GM21576 (cell line): ENCODE measurements around the gene FAM180A.
"Not testable (repeated sequence)": the region's sequence is repeated elsewhere in the genome, so short reads cannot be mapped to it uniquely, and the experiment has no call there.

Experiments
- ATAC-seq: cut with Tn5 transposase; IDR thresholded peaks from one replicate; pipeline ENCODE4 v1.9.1; 2021; ENCODE audit warnings: mild to moderate bottlenecking, moderate library complexity; ENCODE audit not compliant: unreplicated experiment

The FAM180A gene

DNA sequence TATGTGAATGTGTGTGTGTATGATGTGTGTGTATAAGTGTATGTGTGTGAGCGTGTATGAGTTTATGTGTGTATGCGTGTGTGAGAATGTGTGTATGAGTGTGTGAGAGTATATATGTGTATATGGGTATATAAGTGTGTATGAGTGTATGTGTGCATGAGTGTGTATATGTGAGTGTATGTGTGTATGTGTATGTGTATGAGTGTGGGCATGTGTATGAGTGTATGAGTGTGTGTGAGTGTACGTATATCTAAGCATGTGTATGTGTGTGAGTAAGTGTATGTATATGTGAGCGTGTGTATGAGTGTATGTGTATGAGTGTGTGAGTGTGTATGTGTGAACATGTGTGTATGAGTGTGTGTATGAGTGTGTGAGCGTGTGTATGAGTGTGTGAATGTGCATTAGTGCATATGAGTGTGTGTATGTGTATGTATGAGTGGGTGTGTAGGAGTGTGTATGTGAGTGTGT is 33.5 kb downstream of the FAM180A start:
- ATAC-seq = no peak

DNA sequence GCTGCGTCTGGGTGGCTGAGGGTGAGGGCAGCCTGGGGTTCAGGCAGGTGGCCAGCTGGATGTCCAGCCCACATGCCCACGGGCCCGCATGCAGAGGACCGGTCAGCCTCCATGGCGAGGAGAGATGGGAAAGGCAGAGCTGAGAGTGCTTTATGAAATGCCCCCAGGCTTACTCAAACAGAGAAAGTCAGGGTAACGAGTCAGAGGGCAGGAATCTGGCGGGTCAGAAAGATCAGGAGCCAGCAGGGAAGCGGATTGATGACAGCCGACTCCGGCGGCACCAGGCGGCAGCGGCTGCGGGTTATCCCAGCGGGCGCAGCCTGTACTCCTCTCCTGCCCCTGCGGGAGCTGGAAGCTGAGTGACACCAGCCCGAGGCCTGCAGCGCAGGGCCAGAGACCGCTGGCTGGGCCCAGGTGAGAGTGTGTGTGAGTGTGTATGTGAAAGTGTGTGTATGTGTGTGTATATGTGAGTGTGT is 34.0 kb downstream of the FAM180A start:
- ATAC-seq = no peak

DNA sequence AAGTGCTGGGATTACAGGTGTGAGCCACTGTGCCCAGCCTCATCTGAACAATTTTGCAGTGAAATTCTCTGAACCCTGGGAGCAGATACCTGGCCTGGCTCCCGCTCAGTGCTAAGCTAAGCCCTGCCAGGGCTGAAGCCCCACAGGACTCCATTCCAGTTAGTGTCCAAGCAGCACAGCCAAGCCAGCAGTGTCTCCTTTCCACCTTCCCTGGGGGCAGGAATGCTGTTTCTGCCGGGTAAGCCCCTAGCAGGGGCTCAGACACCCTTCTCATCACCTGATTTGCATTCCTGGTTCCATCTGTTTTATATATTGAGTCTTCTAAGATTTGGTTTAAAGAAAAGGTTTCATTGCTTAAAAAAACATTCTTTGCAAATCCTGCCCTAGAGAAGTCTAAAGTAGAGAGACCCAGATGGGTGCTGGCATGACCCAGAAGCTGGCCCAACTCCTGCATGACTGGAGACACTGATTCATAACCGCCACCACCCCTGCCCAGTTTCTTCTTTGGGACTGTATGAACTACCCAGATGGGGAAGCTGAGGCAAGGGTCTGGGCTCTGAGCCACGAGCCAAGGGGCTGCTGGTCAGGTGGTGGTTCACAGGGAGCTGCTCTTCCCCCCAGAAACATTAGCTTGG is 34.7 kb downstream of the FAM180A start:
- ATAC-seq = no peak

DNA sequence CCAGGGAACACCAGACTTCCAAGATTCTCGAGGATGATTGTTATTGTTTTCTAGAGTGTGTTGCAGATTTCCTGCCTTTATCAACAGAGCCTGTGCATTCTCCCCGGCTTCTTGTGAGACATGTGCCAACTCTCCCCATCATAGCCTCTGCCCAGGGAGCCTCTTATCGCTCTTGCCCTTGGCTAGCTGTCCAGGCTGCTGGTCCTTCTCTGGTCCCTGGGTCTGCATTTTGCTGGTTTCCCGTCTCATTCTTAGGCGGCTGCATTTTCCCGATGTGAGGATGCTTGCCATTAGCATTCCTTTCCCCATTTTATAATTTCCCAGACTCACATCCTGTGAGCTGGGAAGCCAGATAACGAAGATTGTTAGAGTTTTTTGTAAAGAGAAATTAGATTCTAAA is 35.8 kb downstream of the FAM180A start:
- ATAC-seq = no peak

DNA sequence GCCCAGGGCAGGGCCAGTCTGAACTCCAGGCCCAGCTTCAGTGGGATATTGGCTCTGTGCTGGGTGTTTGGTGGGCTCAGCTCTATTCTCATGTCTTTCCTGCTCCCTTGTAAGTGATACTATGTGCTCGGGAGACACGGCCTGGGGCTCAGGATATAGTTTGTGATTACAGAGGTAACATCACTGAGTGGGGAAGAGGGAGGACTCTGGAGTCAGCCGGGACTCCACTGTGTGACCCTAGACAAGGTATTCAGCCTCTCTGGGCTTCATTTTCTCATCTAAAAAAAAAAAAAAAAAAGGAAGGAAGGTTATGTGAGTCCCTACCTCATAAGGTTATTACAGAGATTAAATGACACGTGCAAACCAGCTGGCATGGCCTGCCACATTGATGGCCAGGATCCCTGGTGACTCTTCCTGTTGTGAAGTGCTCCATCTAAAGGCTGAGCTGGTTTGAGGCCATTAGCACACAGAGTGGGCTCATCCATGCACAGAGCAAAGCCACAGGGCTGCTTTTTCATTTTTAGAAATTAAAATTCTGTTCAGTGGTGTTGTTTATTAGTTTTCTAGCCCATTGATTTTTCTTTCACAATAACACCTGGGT is 36.3 kb downstream of the FAM180A start:
- ATAC-seq = no peak

DNA sequence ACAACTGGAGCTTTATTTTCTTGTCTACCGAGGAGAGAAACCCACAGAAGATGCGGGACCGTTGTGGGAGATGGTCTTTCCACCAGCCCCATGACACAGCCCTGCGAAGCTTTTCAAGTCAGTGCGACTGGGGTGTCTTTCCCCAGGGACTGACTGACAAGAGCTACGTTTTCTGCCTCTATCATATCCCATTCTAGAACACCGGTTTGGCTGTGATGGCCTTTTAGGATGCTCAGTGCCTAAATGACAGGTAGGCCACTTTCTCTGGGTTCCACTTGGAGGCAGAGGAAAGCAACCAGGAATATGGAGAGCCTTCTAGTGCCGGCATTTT is 37.5 kb downstream of the FAM180A start:
- no peak for ATAC-seq

DNA sequence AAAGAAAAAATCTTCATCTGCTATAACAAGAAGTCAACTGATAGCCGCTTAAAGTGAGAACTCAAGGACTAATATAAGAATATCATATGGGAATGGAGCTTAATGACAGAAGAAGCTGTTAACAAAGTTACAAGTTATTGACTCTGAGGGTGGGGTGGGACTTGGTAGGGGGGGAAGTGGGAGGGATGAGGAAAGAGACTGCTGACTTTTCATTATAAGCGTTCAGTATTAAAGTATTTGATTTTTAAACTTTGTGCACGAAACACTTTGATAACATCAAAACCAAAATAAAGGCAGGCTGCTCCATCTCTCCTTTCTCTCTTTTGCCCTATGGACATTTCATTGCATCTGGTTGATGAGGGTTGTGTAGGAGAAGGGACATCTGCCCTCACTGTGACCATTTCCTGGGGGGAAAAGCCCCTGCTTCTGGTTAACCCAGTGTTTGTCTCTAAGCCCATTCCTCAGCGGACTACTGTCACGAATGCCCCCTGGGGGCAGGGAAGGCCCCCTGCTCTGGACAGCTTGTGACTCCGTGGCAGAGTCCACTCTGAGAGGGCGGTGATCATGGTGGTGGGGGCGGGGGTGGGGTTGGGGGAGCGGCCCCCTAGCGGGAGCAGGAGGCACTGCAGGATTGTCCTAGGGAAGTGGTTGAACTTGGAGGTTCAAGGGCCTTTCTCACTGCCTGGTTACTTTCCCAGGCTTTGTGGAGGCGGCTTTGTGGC is 38.0 kb downstream of the FAM180A start:
- no peak for ATAC-seq

DNA sequence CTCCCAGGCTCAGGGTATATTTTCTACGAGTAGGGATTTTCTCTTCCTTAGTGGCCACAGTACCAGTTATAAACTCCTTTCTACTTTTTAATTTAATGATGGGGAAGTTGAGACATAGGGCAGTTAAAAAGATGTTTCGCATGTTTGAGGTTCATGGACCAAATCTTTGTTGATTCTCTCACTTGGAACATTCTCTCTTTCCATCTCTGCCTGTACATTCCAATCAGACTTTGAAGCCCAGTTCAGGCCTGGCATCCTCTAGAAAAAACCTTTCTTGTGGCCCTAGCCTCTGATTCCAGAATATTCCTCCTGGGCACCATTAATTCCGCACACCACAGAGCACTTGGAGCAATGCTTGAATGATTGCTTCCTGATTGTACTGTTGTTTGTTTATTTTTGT is 39.1 kb downstream of the FAM180A start:
- no peak for ATAC-seq

DNA sequence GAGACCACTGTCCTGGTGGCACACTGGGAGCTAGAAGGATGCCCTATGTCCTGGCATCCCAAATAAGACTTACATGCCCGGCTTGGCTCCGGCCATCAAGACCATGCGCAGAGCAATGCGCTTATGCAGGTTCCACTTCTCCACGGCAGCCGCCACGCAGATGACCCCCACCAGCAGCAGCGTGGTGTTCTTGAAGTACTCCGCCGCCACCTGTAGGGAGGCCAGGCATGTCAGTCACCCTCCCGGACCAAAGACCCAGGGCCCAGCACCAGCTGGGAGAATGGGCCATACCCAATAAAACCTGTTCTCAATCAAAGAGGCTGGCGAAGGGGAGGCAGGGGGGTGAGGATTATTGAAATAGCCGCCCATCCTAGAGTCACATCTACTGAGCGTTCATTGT is 40.6 kb downstream of the FAM180A start:
- no peak for ATAC-seq

DNA sequence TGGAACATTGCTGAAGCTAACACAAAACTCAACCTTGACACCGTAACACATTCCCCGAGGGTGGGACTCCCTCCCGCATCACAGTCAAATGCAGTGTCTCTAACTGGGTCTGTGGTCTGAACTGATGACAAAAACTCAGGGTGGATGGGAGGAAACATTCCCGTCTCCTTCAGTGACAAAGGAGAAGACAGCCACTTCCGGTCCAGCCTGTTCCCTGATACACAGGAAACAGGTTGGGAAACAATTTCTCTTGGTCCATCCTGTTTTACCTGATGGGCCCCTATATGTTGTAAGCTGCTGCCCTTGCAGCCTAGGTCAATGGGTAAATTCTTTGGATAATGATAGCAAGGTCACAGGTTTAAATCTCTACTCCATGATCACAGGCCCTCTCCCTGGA is 41.0 kb downstream of the FAM180A start:
- ATAC-seq = no peak

DNA sequence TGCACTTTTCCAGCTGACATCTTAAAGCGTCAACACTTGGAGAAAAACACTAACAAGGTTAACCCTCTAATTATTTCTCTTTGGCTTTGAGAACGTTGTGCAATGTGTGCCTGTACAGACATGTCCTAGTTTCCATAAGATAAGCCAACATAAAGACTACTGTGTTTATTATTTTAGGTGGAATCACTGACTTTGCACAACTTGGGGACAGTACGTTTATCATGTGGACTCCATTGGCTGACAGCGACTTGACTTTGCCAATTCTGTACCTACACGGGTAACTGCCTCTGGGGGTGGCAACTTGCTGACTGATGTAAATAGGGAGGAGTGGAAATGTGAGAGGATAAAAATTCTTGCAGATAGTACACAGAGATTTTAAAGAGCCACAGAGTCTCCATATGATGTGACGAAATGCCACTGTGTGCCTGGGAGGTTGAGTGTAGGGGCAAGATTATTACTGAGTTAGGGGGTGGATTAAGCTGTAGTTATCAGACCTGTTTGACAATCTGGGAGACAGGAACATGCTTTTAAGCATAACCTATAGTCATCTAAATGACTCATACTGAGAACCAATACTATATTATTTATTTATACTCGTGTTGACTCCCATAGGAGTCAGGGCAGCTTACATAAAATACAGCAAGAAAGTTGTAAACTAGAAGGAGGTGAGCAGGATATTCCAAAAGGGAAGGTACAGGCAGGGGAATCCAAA is 41.6 kb downstream of the FAM180A start:
- no peak for ATAC-seq

DNA sequence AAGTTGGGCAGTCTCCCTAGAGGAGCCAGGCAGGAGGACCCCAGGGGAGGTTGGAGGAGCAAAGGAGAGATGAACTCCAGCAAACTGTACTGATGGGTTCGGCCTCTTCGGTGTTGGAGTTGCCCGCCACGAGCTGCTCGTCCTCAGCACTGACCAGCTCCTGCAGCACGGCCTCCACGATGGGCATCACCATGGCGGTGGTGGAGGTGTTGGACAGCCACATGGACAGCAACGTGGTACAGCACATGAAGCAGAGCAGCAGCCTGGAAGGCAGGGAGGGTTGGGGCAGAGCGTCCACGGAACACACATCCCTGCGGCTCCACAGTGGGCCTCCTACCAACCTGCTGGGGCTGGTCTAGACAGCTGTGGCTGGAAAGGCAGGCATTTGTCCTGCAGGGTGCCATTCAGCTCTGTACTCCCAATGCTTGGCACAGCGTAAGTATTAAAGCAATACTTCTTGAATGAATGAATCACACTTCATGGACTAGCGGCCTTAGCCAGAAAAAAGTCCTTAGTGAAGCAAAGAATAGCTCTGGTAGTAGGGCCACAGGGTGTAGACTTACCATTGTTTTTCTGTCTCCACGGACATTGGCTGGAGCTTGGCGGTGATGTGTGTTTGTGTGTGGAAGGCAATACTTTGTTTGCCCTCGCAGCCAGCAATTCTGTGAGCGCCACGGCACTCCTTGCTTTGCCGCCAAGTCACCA is 42.4 kb downstream of the FAM180A start:
- no peak for ATAC-seq

DNA sequence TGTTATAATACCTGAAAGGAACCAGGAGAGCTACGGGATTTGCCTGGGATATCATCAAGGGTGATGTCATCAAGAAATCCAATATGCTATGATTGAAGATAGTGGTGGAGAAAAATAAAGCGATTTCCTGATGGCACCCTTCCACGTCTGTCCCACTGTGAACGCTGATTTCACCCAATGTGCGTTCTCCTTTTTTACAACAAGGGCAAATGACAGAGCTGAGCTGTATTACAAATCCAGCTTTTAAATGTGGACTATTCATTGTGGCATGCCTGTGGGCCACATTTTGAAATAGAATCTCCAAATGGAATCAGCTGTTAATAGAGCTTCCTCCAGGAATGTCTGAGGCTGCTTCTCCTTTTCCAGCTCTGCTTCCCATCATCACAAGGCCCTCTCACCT is 43.9 kb downstream of the FAM180A start:
- ATAC-seq = no peak

DNA sequence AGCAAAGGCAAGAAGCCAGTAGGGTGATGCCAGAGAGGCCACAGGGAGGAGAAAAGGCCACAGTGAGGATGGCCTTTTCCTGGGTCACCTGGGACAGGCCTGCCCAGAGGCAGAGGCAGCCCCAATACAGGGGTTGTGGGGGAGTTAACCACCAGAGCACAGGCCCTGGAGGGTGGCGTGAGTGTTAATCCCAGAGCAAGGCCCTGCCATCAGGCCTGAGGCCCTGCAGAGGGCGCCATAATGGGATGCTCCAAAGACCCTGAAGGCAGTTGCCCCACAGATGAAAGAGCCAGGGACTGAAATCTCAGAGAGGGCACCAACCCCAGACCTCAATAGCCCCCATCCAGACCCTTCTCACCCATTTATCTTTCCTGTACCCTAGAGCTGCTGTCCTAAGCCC is 44.5 kb downstream of the FAM180A start:
- ATAC-seq = no peak

DNA sequence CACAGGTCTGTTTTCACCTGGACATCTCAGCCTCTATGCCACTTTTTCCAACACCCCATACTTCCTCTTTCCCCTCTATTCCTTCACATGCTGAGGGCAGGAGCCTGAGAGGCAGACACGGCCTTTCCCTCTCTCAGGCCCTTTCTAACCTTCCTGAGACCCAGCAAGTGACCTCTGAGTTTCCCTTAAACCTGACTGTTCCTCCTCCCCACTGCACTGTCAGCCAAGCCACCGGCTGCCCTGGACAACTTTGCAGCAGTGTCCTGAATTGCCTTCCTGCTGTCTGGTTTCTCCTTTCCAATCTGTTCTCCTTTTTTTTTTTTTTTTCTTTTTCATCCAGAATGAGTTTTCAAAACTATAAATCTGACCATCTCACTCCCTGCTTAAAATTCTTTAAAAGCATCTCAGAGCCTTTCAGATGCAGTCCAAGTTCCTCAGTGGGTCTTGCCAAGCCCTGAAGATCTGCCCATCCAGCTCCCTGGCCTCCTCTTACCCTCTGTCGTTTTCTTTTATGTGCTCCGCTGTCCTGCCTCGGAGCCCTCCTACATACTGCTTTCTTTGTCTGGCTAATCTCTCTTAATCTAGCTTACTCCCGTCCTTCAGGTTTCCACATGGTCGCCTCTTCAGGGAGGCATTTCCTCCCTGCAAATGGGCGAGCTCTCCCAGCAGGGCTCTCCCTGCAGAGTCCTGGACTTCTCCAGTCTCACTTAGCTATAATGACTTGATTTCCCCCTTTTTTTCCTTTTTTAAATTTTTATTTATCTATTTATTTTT is 51.1 kb downstream of the FAM180A start:
- ATAC-seq = no peak

DNA sequence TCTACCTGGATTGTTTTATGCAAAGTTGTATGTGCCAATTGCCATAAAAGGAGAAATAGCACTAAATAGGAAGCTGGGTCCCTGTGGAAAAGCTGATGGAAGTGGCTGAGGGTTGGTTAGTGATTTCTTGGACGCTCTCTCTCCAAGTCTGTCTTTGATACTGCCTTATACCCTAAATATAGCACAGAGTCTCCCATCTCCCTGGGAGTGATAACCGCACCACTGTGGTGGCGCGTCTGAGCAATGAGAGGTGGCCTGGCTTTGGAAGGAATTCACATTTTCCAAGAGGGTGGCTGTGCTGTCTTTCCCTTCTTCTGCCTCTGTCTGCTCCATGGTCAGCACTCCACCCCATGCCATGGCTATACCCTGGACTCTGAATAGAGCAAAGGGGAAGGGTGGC is 55.1 kb downstream of the FAM180A start:
- no peak for ATAC-seq

DNA sequence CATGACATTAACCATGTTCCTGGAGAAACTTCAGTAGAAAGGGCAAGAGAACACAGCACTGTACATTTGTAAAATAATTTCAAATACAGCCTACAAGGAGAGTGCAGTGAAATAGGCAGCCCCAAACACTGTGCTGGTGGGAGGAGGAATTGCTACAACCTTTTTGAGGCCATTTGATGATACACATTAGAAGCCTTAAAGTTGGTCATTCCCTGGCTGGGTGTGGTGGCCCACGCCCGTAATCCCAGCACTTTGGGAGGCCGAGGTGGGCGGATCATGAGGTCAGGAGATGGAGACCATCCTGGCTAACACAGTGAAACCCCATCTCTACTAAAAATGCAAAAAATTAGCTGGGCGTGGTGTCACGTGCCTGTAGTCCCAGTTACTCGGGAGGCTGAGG is 56.0 kb downstream of the FAM180A start:
- not testable (repeated sequence) for ATAC-seq

DNA sequence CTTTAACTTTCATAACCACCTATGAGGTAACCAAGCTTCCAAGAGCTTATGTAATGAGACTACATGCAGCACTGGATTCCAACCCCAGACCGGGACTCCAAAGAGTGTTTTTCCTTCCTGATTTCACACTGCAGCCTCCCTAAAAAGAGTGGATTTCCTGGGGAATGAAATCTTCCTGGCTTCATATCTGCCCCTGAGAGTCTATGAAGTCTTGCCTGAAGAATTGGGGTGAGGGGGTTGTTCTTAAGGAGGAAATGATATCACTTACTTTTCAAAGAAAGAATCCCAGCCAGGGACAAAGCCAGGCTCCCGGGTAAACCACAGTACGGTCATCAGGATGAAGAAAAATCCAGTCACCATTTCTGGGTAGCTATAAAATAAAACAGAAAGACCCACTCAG is 56.6 kb downstream of the FAM180A start:
- no peak for ATAC-seq

DNA sequence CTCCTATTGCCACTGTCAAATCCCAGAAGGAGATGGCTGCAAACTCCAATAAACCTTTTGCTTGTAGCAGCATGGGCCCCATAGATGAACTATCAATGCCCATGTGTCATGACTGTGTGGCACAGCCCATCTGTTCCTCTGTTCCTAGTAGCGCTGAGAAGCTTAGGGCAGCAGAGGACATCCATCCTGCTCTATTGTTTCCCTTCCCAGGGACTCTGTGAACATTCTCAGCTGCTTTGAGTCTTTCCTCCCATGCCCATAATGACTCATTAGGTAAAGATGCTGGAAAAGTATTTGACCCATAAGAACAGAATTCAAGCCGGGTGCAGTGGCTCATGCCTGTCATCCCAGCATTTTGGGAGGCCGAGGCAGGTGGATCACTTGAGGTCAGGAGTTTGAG is 58.0 kb downstream of the FAM180A start:
- no peak for ATAC-seq

DNA sequence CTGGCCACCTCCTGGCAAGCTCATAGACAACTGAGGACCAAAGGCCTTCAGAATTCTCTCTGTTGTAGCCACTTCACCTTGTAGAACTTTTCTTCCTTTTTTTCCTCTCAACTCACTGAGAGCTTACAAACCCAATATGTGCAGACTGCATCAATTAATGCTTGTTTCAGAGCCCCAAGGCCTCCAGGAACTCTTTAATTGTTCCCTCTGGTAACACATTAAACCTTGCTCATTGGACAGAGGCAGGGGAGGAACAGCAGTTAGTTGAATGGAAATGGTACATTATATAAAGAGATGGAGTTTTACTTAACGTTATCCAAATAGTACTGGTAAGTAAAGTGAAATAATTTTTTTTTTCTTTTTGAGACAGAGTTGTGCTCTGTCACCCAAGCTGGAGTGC is 61.1 kb downstream of the FAM180A start:
- no peak for ATAC-seq
